Measurements from ENCODE around the gene PSMB9. TPM values are rescaled to one million over a fixed set of nuclear protein-coding genes. Genes with fewer than 3 reads are reported as not detected.

PSMB9 gene
- total and polyA plus RNA-seq, 2 experiments from 2014 or later = 2.8 to 5.5 TPM

GRCh38 chr6:32842021-32842650 is 11.9 kb upstream of the PSMB9 start:
- Mint-ChIP-seq H3K27me3 (ENCODE audit: insufficient read depth, low read depth, poor library complexity) (peaks cover 16% of the 10 kb centered on the region), H3K36me3 (ENCODE audit: low read depth) (peaks cover 18% of the 10 kb centered on the region; the same call in 2 of the 3 replicates), H3K4me3 (no peak overlapping the region; the same call in 2 of the 3 replicates), H3K27ac (no peak overlapping the region), H3K9me3 (no peaks in the 10 kb centered on the region), H3K4me1 (peaks cover 18% of the 10 kb centered on the region)
- H3K9me2 ChIP-seq (ENCODE audit: insufficient read depth) = no peaks in the 10 kb centered on the region
- TF ChIP-seq EZH2phosphoT487 (IDR thresholded peaks at IDR 0.05; ENCODE audit: unreplicated experiment) (no peak), CTCF (conservative IDR thresholded peaks at IDR 0.05; ENCODE audit: low read depth in 2 of 2) (no peak)
- no peak for ATAC-seq
- H3K4me2 ChIP-seq = no peak overlapping the region
- no peak overlapping the region for H3K27ac ChIP-seq (ENCODE audit: low read depth)
- H3K36me3 ChIP-seq (ENCODE audit: insufficient read depth) = peaks cover 6% of the 10 kb centered on the region; the same call in 1 of the 2 replicates
- DNase-seq (ENCODE audit: low spot score) = no peak
- peaks cover 10% of the 10 kb centered on the region for H3K4me1 ChIP-seq (ENCODE audit: insufficient read depth)
- H3K79me2 ChIP-seq (replicated peaks; ENCODE audit: insufficient read depth) = no peaks in the 10 kb centered on the region
- no peak overlapping the region for H2AFZ ChIP-seq
- H3F3A ChIP-seq (replicated peaks; ENCODE audit: low read depth) = no peaks in the 10 kb centered on the region
- no peaks in the 10 kb centered on the region for H4K20me1 ChIP-seq (replicated peaks; ENCODE audit: insufficient read depth)
- H3K27me3 ChIP-seq (ENCODE audit: insufficient read depth) = peaks cover 15% of the 10 kb centered on the region
- H3K4me3 ChIP-seq = no peak overlapping the region

DNA sequence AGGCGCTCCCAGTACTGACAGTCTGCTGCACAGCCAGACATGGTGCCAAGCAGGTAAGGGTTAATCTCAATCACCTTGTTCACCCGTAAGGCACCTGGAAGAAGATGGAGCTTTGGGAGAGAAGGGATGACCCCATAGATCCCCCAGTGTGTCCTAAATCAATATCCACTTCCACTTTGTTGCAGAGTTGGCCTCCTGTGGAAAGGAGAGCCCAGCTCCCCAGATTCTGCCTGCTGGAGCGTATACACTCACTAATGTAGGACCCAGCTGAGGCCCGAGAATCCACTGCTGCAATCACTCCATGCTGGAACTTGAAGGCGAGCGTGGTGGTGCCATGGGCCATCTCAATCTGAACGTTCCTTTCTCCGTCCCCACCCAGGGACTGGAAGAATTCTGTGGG is 11.3 kb upstream of the PSMB9 start:
- peaks cover 15% of the 10 kb centered on the region for H3K27me3 ChIP-seq (ENCODE audit: insufficient read depth)
- TF ChIP-seq, protein P1, sequence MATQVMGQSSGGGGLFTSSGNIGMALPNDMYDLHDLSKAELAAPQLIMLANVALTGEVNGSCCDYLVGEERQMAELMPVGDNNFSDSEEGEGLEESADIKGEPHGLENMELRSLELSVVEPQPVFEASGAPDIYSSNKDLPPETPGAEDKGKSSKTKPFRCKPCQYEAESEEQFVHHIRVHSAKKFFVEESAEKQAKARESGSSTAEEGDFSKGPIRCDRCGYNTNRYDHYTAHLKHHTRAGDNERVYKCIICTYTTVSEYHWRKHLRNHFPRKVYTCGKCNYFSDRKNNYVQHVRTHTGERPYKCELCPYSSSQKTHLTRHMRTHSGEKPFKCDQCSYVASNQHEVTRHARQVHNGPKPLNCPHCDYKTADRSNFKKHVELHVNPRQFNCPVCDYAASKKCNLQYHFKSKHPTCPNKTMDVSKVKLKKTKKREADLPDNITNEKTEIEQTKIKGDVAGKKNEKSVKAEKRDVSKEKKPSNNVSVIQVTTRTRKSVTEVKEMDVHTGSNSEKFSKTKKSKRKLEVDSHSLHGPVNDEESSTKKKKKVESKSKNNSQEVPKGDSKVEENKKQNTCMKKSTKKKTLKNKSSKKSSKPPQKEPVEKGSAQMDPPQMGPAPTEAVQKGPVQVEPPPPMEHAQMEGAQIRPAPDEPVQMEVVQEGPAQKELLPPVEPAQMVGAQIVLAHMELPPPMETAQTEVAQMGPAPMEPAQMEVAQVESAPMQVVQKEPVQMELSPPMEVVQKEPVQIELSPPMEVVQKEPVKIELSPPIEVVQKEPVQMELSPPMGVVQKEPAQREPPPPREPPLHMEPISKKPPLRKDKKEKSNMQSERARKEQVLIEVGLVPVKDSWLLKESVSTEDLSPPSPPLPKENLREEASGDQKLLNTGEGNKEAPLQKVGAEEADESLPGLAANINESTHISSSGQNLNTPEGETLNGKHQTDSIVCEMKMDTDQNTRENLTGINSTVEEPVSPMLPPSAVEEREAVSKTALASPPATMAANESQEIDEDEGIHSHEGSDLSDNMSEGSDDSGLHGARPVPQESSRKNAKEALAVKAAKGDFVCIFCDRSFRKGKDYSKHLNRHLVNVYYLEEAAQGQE (IDR thresholded peaks at IDR 0.05; ENCODE audit: unreplicated experiment) = no peak
- no peak for TF ChIP-seq STAT1 (IDR thresholded peaks at IDR 0.05; ENCODE audit: unreplicated experiment)
- TF ChIP-seq CREB1 (CRISPR knock-in tag; IDR thresholded peaks at IDR 0.05; ENCODE audit: low read depth) = no peak
- TF ChIP-seq EZH2phosphoT487 (IDR thresholded peaks at IDR 0.05; ENCODE audit: unreplicated experiment) = no peak
- no peak for TF ChIP-seq ETS1 (IDR thresholded peaks at IDR 0.05)
- TF ChIP-seq, protein P2, sequence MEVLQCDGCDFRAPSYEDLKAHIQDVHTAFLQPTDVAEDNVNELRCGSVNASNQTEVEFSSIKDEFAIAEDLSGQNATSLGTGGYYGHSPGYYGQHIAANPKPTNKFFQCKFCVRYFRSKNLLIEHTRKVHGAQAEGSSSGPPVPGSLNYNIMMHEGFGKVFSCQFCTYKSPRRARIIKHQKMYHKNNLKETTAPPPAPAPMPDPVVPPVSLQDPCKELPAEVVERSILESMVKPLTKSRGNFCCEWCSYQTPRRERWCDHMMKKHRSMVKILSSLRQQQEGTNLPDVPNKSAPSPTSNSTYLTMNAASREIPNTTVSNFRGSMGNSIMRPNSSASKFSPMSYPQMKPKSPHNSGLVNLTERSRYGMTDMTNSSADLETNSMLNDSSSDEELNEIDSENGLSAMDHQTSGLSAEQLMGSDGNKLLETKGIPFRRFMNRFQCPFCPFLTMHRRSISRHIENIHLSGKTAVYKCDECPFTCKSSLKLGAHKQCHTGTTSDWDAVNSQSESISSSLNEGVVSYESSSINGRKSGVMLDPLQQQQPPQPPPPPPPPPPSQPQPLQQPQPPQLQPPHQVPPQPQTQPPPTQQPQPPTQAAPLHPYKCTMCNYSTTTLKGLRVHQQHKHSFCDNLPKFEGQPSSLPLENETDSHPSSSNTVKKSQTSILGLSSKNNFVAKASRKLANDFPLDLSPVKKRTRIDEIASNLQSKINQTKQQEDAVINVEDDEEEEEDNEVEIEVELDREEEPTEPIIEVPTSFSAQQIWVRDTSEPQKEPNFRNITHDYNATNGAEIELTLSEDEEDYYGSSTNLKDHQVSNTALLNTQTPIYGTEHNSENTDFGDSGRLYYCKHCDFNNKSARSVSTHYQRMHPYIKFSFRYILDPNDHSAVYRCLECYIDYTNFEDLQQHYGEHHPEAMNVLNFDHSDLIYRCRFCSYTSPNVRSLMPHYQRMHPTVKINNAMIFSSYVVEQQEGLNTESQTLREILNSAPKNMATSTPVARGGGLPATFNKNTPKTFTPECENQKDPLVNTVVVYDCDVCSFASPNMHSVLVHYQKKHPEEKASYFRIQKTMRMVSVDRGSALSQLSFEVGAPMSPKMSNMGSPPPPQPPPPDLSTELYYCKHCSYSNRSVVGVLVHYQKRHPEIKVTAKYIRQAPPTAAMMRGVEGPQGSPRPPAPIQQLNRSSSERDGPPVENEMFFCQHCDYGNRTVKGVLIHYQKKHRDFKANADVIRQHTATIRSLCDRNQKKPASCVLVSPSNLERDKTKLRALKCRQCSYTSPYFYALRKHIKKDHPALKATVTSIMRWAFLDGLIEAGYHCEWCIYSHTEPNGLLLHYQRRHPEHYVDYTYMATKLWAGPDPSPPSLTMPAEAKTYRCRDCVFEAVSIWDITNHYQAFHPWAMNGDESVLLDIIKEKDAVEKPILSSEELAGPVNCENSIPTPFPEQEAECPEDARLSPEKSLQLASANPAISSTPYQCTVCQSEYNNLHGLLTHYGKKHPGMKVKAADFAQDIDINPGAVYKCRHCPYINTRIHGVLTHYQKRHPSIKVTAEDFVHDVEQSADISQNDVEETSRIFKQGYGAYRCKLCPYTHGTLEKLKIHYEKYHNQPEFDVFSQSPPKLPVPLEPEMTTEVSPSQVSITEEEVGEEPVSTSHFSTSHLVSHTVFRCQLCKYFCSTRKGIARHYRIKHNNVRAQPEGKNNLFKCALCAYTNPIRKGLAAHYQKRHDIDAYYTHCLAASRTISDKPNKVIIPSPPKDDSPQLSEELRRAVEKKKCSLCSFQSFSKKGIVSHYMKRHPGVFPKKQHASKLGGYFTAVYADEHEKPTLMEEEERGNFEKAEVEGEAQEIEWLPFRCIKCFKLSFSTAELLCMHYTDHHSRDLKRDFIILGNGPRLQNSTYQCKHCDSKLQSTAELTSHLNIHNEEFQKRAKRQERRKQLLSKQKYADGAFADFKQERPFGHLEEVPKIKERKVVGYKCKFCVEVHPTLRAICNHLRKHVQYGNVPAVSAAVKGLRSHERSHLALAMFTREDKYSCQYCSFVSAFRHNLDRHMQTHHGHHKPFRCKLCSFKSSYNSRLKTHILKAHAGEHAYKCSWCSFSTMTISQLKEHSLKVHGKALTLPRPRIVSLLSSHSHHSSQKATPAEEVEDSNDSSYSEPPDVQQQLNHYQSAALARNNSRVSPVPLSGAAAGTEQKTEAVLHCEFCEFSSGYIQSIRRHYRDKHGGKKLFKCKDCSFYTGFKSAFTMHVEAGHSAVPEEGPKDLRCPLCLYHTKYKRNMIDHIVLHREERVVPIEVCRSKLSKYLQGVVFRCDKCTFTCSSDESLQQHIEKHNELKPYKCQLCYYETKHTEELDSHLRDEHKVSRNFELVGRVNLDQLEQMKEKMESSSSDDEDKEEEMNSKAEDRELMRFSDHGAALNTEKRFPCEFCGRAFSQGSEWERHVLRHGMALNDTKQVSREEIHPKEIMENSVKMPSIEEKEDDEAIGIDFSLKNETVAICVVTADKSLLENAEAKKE (CRISPR knock-in tag; IDR thresholded peaks at IDR 0.05) = no peak
- TF ChIP-seq ZNF331 (CRISPR knock-in tag; IDR thresholded peaks at IDR 0.05; ENCODE audit: low read depth) = no peak

More for the DNA sequence above, 11.3 kb upstream of the PSMB9 start:
- H3K27ac ChIP-seq (ENCODE audit: low read depth) = no peak overlapping the region
- peaks cover 13% of the 10 kb centered on the region for H3K4me1 Mint-ChIP-seq
- ATAC-seq = no peak
- H3K36me3 ChIP-seq (ENCODE audit: insufficient read depth) = peaks cover 6% of the 10 kb centered on the region; the same call in 1 of the 2 replicates
- H3K9me3 Mint-ChIP-seq = no peaks in the 10 kb centered on the region
- H3K4me2 ChIP-seq = peak overlapping the region; percentile 99; the same call in 1 of the 2 replicates
- H2AFZ ChIP-seq = peak overlapping the region; percentile 99
- no peak overlapping the region for H3K27ac Mint-ChIP-seq
- H3K4me3 ChIP-seq = peak overlapping the region; percentile 98
- no peak for DNase-seq (ENCODE audit: low spot score)
- H4K20me1 ChIP-seq (replicated peaks; ENCODE audit: insufficient read depth) = no peaks in the 10 kb centered on the region
- H3K27me3 Mint-ChIP-seq (ENCODE audit: insufficient read depth, low read depth, poor library complexity) = peaks cover 15% of the 10 kb centered on the region
- peak overlapping the region; percentile 92 for H3K4me3 Mint-ChIP-seq
- H3K9me2 ChIP-seq (ENCODE audit: insufficient read depth) = no peaks in the 10 kb centered on the region
- H3F3A ChIP-seq (replicated peaks; ENCODE audit: low read depth) = no peaks in the 10 kb centered on the region
- H3K79me2 ChIP-seq (replicated peaks; ENCODE audit: insufficient read depth) = no peaks in the 10 kb centered on the region
- H3K36me3 Mint-ChIP-seq (ENCODE audit: low read depth) = peaks cover 20% of the 10 kb centered on the region; the same call in 2 of the 3 replicates
- H3K4me1 ChIP-seq (ENCODE audit: insufficient read depth) = peaks cover 7% of the 10 kb centered on the region
